ENCODE data around the gene DDX23.

The DDX23 gene

GRCh38 chr12:48873096-48873495 is 21.1 kb upstream of the DDX23 start:
- Histone ChIP-seq H3K36me3 (ENCODE audit: low read depth) (no peaks in the 10 kb centered on the region), H3K27ac (ENCODE audit: poor library complexity, severe bottlenecking) (no peak overlapping the region), H3K9me3 (ENCODE audit: severe bottlenecking) (no peaks in the 10 kb centered on the region), H3K27me3 (ENCODE audit: insufficient read depth, poor library complexity, severe bottlenecking) (no peaks in the 10 kb centered on the region), H3K4me3 (ENCODE audit: severe bottlenecking) (no peak overlapping the region), H3K4me1 (ENCODE audit: insufficient read depth, poor library complexity, severe bottlenecking) (no peaks in the 10 kb centered on the region)
- TF ChIP-seq, protein P1, sequence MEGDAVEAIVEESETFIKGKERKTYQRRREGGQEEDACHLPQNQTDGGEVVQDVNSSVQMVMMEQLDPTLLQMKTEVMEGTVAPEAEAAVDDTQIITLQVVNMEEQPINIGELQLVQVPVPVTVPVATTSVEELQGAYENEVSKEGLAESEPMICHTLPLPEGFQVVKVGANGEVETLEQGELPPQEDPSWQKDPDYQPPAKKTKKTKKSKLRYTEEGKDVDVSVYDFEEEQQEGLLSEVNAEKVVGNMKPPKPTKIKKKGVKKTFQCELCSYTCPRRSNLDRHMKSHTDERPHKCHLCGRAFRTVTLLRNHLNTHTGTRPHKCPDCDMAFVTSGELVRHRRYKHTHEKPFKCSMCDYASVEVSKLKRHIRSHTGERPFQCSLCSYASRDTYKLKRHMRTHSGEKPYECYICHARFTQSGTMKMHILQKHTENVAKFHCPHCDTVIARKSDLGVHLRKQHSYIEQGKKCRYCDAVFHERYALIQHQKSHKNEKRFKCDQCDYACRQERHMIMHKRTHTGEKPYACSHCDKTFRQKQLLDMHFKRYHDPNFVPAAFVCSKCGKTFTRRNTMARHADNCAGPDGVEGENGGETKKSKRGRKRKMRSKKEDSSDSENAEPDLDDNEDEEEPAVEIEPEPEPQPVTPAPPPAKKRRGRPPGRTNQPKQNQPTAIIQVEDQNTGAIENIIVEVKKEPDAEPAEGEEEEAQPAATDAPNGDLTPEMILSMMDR (IDR thresholded peaks at IDR 0.05; ENCODE audit: poor library complexity, severe bottlenecking) = no peak
- ATAC-seq (ENCODE audit: low read depth) = no peak
- no peak for DNase-seq (ENCODE audit: low spot score)

DNA sequence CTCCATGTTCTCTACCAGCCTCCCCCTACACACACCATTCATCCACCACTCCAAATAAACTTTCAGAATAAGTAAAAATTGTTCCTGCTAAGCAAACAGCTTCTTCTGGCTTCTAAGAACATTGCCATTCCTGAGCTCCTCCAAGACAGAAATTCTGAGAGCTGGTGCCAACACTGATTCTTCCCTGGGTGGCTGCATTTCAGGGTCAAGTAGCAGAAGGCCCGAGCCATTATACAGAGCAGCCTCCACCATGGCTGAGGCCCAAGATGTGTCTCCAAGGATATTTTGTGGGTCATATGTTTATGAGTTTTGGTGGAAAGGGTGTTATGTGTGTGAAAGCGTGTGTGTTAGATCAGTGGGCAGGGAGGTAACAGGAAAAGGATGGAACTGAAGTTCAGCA is 17.2 kb upstream of the DDX23 start:
- H3K9me3 ChIP-seq (ENCODE audit: severe bottlenecking) = no peaks in the 10 kb centered on the region
- no peaks in the 10 kb centered on the region for H3K27me3 ChIP-seq (ENCODE audit: insufficient read depth, poor library complexity, severe bottlenecking)
- H3K4me1 ChIP-seq (ENCODE audit: insufficient read depth, poor library complexity, severe bottlenecking) = peaks cover 9% of the 10 kb centered on the region
- DNase-seq (ENCODE audit: low spot score) (no peak), ATAC-seq (ENCODE audit: low read depth) (no peak)
- no peak overlapping the region for H3K4me3 ChIP-seq (ENCODE audit: severe bottlenecking)
- no peaks in the 10 kb centered on the region for H3K36me3 ChIP-seq (ENCODE audit: low read depth)
- H3K27ac ChIP-seq (ENCODE audit: poor library complexity, severe bottlenecking) = no peak overlapping the region
- TF ChIP-seq, protein P1 (IDR thresholded peaks at IDR 0.05; ENCODE audit: poor library complexity, severe bottlenecking) = no peak

DNA sequence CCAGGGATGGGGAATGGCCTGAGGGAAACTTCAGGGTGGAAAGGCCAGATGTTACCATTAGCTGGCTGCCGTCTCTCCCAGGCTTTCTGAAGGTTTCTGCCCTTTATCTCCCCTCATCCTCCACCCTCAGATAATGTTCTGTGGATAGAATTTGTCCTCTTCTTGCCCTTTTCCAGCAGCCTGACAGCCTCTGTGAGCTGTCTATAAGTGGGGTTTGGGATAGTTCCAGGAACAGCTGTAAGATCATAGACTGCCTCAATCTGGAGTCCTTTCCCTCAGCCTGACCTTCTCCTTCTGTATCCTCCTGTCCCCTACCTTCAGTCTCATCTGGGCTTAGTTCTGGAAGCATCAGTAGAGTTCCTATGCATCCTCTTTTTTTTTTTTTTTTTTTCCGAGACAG is 16.5 kb upstream of the DDX23 start:
- H3K27me3 ChIP-seq (ENCODE audit: insufficient read depth, poor library complexity, severe bottlenecking) = no peaks in the 10 kb centered on the region
- no peak for ATAC-seq (ENCODE audit: low read depth)
- H3K9me3 ChIP-seq (ENCODE audit: severe bottlenecking) = no peaks in the 10 kb centered on the region
- no peaks in the 10 kb centered on the region for H3K36me3 ChIP-seq (ENCODE audit: low read depth)
- TF ChIP-seq, protein P1 (IDR thresholded peaks at IDR 0.05; ENCODE audit: poor library complexity, severe bottlenecking) = no peak
- no peak overlapping the region for H3K4me3 ChIP-seq (ENCODE audit: severe bottlenecking)
- H3K27ac ChIP-seq (ENCODE audit: poor library complexity, severe bottlenecking) = no peak overlapping the region
- no peak for DNase-seq (ENCODE audit: low spot score)
- peaks cover 9% of the 10 kb centered on the region for H3K4me1 ChIP-seq (ENCODE audit: insufficient read depth, poor library complexity, severe bottlenecking)

DNA sequence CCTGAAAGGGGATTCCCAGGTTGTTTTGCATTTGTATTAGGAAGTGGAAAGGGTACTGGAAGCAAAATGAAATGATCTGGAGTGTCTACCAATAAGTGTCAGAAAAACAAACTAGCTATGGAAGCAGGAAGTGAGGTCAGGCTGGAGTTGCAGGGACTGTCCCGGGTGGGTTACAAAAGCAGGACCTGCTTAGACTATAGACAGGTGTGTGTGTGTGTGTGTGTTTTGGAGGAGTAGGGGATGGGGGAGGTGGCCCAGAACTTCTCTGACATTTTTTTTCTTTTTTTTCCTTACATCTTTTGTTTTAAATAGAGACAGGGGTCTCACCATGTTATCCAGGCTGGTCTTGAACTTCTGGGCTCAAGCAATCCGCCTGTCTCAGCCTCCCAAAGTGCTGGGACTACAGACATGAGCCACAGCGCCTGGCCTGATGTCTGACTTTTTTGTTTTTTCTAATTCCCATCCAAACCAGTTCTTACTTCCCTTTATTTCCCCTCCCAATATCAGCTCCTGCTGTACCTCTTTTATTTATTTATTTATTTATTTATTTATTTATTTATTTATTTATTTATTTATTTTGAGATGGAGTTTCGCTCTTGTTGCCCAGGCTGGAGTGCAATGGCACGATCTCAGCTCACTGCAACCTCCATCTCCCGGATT is 14.2 kb upstream of the DDX23 start:
- H3K27ac ChIP-seq (ENCODE audit: poor library complexity, severe bottlenecking) = no peak overlapping the region
- peak overlapping the region; percentile 38 for H3K4me3 ChIP-seq (ENCODE audit: severe bottlenecking)
- H3K36me3 ChIP-seq (ENCODE audit: low read depth) = no peaks in the 10 kb centered on the region
- no peaks in the 10 kb centered on the region for H3K27me3 ChIP-seq (ENCODE audit: insufficient read depth, poor library complexity, severe bottlenecking)
- TF ChIP-seq, protein P1 (IDR thresholded peaks at IDR 0.05; ENCODE audit: poor library complexity, severe bottlenecking) = no peak
- DNase-seq (ENCODE audit: low spot score) (no peak), ATAC-seq (ENCODE audit: low read depth) (no peak)
- H3K4me1 ChIP-seq (ENCODE audit: insufficient read depth, poor library complexity, severe bottlenecking) = peaks cover 9% of the 10 kb centered on the region
- no peaks in the 10 kb centered on the region for H3K9me3 ChIP-seq (ENCODE audit: severe bottlenecking)

DNA sequence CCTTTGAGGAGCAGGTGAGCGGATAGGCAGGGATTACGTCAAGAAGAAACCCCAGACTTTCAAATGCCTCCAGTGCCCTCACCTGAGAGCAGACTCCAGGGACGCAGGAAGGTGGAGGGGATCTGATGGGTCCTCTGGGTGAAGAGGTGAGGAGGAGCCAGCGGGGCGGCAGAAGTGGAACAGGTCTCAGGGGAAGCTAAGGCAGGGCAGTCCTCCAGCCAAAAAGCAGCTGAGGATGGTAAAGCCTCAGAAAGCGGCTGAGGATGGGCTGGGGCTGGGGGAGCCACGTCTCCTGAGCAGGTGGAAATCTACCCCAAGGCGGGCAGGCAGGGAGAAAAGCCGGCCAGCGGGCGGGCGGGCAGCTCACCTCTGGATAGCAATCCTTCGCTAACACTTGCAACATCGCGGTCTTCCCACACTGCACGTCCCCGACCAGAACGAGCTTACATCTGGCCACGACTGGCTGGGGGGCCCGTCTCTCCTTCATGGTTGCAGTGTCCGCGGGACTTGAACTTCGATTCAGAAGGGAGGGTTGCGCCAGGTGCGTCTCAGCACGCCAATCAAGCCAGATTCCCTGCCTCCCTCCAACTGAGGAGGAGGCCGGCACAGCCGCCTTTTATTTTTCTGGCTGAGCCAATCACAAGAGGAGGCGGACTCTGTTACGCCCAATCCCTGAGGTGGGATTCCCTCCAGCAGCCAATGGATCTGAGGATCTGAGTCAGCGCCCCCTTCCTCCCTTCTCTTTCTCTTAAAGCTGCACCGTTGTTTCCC is 13.5 kb upstream of the DDX23 start, which contains the start of gene RND1:
TSS of gene RND1 (minus strand) at position 590 of the 771 bp plus-strand sequence. CDS start at position 487, 103 bp downstream.
- TF ChIP-seq, protein P1 (IDR thresholded peaks at IDR 0.05; ENCODE audit: poor library complexity, severe bottlenecking) = no peak
- ATAC-seq (ENCODE audit: low read depth) (peak; percentile 94), DNase-seq (ENCODE audit: low spot score) (peak; percentile 86)
- Histone ChIP-seq H3K36me3 (ENCODE audit: low read depth) (no peaks in the 10 kb centered on the region), H3K27ac (ENCODE audit: poor library complexity, severe bottlenecking) (no peak within 1 kb of the TSS), H3K4me1 (ENCODE audit: insufficient read depth, poor library complexity, severe bottlenecking) (peaks cover 9% of the 10 kb centered on the region), H3K4me3 (ENCODE audit: severe bottlenecking) (peak within 1 kb of the TSS; percentile 38), H3K27me3 (ENCODE audit: insufficient read depth, poor library complexity, severe bottlenecking) (no peaks in the 10 kb centered on the region), H3K9me3 (ENCODE audit: severe bottlenecking) (no peaks in the 10 kb centered on the region)

Data from RWPE2 (cell line).